DND-41 (cell line): ENCODE data around the gene PRR35.

ENCODE experiments used
- ATAC-seq: fragments of 200-7000 bp; cut with Tn5 transposase; 3 replicates; pipeline ENCODE4 v1.9.1; 2021; ENCODE audit warnings: low read depth; ENCODE audit not compliant: insufficient read depth
- DNase-seq: peaks from one replicate; pipeline ENCODE4 v3.0.0-alpha.2; 2020
- H2AFZ ChIP-seq: 2 replicates; pipeline ENCODE4 v1.6.0; 2012; ENCODE audit warnings: low read depth, low read length
- H3K27ac ChIP-seq: 2 replicates; pipeline ENCODE4 v1.5.1; 2012; ENCODE audit warnings: low read length, inconsistent platforms
- H3K27me3 ChIP-seq: fragments of 200-600 bp; sonication (generic); 2 replicates; pipeline ENCODE4 v1.6.0; 2012; ENCODE audit warnings: low read length, mild to moderate bottlenecking, inconsistent platforms; ENCODE audit not compliant: insufficient read depth, poor library complexity
- H3K36me3 ChIP-seq: 2 replicates; pipeline ENCODE4 v1.5.1; 2012; ENCODE audit warnings: low read length, inconsistent platforms; ENCODE audit not compliant: insufficient read depth
- H3K4me1 ChIP-seq: 2 replicates; pipeline ENCODE4 v1.5.1; 2012; ENCODE audit warnings: mild to moderate bottlenecking, low read length; ENCODE audit not compliant: insufficient read depth
- H3K4me2 ChIP-seq: 2 replicates; pipeline ENCODE4 v1.6.0; 2012; ENCODE audit warnings: mild to moderate bottlenecking, moderate library complexity, low read length, inconsistent platforms; ENCODE audit not compliant: insufficient read depth
- H3K4me3 ChIP-seq, 2 experiments: fragments of 200-600 bp in 1 of 2; shearing (Covaris generic) in 1 of 2; 2 replicates each; pipeline ENCODE4 v1.5.1; 2012 to 2016; ENCODE audit warnings: inconsistent platforms in 2 of 2, low read length in 2 of 2, mild to moderate bottlenecking in 2 of 2, low read depth in 1 of 2, moderate library complexity in 1 of 2
- H3K79me2 ChIP-seq: 2 replicates; pipeline ENCODE4 v1.6.0; 2012; ENCODE audit warnings: low read length, inconsistent platforms; ENCODE audit not compliant: insufficient read depth
- H3K9ac ChIP-seq: 2 replicates; pipeline ENCODE4 v1.6.0; 2012; ENCODE audit warnings: low read depth, mild to moderate bottlenecking, inconsistent platforms, low read length, moderate library complexity
- H3K9me3 ChIP-seq: 2 replicates; pipeline ENCODE4 v1.5.1; 2012; ENCODE audit warnings: low read length, moderate library complexity, mild to moderate bottlenecking, inconsistent platforms; ENCODE audit not compliant: insufficient read depth, severe bottlenecking
- H4K20me1 ChIP-seq: 2 replicates; pipeline ENCODE4 v1.6.0; 2012; ENCODE audit warnings: low read length; ENCODE audit not compliant: insufficient read depth
- CTCF ChIP-seq: IDR thresholded peaks from 2 replicates; pipeline ENCODE4 v1.5.1; 2012; ENCODE audit warnings: borderline replicate concordance, low read length, moderate library complexity, mild to moderate bottlenecking; ENCODE audit not compliant: poor library complexity, severe bottlenecking; ENCODE audit errors: extremely low read depth
- EZH2 ChIP-seq: IDR thresholded peaks from 3 replicates; pipeline ENCODE4 v1.6.1; 2012; ENCODE audit warnings: borderline replicate concordance, low read depth, mild to moderate bottlenecking, moderate library complexity, low read length, inconsistent platforms; ENCODE audit not compliant: severe bottlenecking

PRR35 gene

GRCh38 chr16:557463-558297, 2.5 kb upstream of the PRR35 start:
- H3K4me3 ChIP-seq: no peak overlapping the region
- TF ChIP-seq CTCF: no peak
- TF ChIP-seq EZH2: no peak
- no peaks in the 10 kb centered on the region for H3K9me3 ChIP-seq
- H3K27ac ChIP-seq: no peak overlapping the region
- H3K36me3 ChIP-seq: peaks cover 3% of the 10 kb centered on the region
- no peak overlapping the region for H3K9ac ChIP-seq
- DNase-seq: no peak
- H3K4me2 ChIP-seq: no peak overlapping the region
- no peaks in the 10 kb centered on the region; the same call in 1 of the 2 replicates for H4K20me1 ChIP-seq
- no peaks in the 10 kb centered on the region for H3K27me3 ChIP-seq
- no peaks in the 10 kb centered on the region for H3K4me1 ChIP-seq
- no peak for ATAC-seq
- no peaks in the 10 kb centered on the region for H3K79me2 ChIP-seq
- no peak overlapping the region for H2AFZ ChIP-seq

GRCh38 chr16:558298-559020, 1.7 kb upstream of the PRR35 start:
- TF ChIP-seq CTCF: no peak
- no peak for TF ChIP-seq EZH2
- no peak overlapping the region for H3K9ac ChIP-seq
- ATAC-seq (no peak), DNase-seq (no peak)
- no peak overlapping the region for H3K27ac ChIP-seq
- no peak overlapping the region for H2AFZ ChIP-seq
- no peaks in the 10 kb centered on the region for H3K27me3 ChIP-seq
- H3K36me3 ChIP-seq: no peaks in the 10 kb centered on the region; the same call in 1 of the 2 replicates
- no peak overlapping the region for H3K4me3 ChIP-seq
- H3K4me2 ChIP-seq: no peak overlapping the region
- H3K4me1 ChIP-seq: no peaks in the 10 kb centered on the region
- no peaks in the 10 kb centered on the region for H3K9me3 ChIP-seq
- H4K20me1 ChIP-seq: no peaks in the 10 kb centered on the region; the same call in 1 of the 2 replicates
- no peaks in the 10 kb centered on the region for H3K79me2 ChIP-seq

GRCh38 chr16:559021-559380, 1.2 kb upstream of the PRR35 start:
- DNase-seq (no peak), ATAC-seq (no peak)
- H3K9me3 ChIP-seq: no peaks in the 10 kb centered on the region
- no peaks in the 10 kb centered on the region for H3K79me2 ChIP-seq
- no peaks in the 10 kb centered on the region for H3K36me3 ChIP-seq
- no peak overlapping the region for H3K4me3 ChIP-seq
- H3K27me3 ChIP-seq: no peaks in the 10 kb centered on the region
- no peak overlapping the region for H2AFZ ChIP-seq
- no peak overlapping the region for H3K4me2 ChIP-seq
- no peaks in the 10 kb centered on the region for H3K4me1 ChIP-seq
- TF ChIP-seq CTCF (no peak), EZH2 (no peak)
- no peaks in the 10 kb centered on the region; the same call in 1 of the 2 replicates for H4K20me1 ChIP-seq
- H3K9ac ChIP-seq: no peak overlapping the region
- no peak overlapping the region for H3K27ac ChIP-seq
